ENCODE results near the gene PABPC1L.

PABPC1L gene

DNA sequence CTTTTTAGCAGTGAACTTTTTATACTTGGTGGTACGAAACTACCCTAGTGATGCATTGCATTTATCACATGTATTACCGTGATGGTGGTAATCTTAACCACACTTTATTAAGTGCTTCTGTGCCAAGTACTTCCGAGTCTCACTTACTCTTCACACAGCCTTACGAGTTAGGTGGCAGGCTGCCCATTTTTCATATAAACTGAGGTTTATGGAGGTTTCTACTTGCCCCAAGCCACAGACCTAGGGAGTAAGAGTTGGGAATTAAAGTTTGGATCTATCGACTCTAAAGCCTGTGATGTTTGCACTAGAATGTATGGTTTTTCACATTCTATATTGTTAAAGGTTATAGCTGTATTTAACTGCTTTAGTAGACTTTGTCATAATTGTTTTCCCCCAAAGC is 5.5 kb upstream of the PABPC1L start:
- DNase-seq (ENCODE audit: low read depth): no peak
- TF ChIP-seq, protein P1, sequence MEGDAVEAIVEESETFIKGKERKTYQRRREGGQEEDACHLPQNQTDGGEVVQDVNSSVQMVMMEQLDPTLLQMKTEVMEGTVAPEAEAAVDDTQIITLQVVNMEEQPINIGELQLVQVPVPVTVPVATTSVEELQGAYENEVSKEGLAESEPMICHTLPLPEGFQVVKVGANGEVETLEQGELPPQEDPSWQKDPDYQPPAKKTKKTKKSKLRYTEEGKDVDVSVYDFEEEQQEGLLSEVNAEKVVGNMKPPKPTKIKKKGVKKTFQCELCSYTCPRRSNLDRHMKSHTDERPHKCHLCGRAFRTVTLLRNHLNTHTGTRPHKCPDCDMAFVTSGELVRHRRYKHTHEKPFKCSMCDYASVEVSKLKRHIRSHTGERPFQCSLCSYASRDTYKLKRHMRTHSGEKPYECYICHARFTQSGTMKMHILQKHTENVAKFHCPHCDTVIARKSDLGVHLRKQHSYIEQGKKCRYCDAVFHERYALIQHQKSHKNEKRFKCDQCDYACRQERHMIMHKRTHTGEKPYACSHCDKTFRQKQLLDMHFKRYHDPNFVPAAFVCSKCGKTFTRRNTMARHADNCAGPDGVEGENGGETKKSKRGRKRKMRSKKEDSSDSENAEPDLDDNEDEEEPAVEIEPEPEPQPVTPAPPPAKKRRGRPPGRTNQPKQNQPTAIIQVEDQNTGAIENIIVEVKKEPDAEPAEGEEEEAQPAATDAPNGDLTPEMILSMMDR (conservative IDR thresholded peaks at IDR 0.05; ENCODE audit: low read depth, low read length): no peak
- no peak overlapping the region for H3K4me3 ChIP-seq (ENCODE audit: low read length)

DNA sequence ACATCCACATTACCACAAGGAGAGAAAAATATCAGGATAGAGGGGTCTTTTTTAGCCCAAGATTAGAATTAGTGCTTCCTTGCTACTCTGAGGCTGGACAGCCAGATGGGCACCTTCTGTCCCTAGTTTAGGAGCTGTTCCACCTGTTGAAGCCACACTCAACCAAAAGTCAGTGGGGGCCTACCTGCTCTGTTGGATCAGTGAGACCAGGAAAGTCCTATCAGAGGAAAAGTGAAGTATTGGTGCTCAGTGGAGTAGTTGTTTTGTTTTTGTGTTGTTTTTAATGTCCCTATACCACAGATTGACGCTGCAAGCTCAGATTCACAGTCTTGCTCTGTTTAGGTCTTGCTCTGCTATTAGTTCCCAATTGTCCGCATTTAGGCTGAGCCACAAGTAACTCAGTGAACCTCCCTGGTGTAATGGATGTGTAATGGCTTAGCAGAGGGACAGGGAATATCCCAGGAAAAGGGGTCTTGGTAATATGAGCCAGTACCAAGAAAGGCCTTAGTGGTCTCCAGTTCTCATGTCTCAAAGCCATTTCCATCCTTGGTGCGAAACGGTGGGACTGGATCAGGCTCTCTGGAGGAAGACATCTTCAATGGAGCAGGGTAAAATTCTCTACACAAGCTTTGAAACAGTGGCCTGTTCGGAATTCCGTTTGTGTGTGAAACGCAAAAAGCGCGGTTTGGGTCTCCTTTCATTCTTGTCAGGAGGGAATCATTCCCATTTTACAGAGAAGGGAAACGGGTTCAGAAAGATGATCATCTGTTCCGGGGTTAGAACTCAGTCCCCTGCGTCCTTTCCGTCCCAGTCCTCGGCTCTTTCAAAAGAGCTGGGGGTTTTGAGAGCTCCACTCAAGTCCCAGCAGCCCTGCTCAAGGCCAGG is 631 bp upstream of the PABPC1L start:
- DNase-seq (ENCODE audit: low read depth): no peak
- TF ChIP-seq, protein P1 (conservative IDR thresholded peaks at IDR 0.05; ENCODE audit: low read depth, low read length): no peak
- peak overlapping the region; percentile 75 for H3K4me3 ChIP-seq (ENCODE audit: low read length)

DNA sequence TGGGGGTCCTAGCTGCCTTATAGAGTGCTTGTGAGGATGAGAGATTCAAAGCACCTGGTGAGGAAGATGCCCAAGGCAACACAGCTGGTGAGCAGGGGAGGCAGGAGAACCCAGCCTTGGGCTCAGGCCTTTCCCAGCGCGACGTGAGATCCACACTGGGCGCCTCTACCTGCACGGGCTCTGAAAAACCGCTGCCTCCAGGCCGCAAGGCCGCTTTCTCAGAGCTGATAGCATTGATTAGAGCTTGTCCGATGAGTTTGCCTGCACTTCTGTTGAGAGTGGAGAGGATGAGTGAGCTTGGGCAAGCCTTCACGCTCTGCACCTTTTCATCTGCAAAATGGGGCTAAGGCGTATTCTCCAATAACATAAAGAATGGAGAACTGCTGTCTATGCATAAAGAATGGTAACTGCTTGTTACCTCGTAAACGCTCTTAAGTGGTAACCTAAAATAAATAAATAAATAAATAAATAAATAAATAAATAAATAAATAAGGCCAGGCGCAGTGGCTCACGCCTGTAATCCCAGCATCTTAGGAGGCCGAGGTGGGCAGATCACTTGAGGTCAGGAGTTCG is 916 bp downstream of the PABPC1L start:
- TF ChIP-seq, protein P1 (conservative IDR thresholded peaks at IDR 0.05; ENCODE audit: low read depth, low read length): no peak
- DNase-seq (ENCODE audit: low read depth): no peak
- peak overlapping the region; percentile 75 for H3K4me3 ChIP-seq (ENCODE audit: low read length)

DNA sequence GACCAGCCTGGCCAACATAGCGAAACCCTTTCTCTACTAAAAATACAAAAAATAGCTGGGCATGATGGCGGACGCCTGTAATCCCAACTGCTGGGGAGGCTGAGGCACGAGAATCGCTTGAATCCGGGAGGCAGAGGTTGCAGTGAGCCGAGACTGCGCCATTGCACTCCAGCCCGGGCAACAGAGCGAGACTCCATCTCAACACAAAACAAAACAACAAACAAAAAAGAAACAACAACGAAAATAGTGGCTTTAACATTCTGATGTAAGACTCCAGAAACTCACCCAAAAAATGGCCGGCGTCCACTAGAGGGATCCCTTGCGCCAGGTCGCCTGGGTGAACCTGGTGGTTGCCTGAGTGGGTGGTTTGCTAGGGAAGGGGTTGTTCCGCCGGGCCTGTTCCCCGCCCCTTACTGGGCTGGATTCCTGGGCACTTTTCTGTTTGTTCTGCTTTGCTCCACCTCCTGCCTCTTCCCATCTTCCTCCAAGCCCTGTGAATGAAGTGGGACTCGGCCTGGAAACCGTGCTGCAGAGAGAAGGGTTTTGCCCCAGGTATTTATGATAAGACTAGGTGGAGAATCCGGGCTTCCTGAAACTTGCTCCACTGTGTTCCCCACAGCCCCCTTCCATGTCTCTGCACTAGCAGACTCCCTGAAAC is 1.5 kb downstream of the PABPC1L start:
- no peak for DNase-seq (ENCODE audit: low read depth)

DNA sequence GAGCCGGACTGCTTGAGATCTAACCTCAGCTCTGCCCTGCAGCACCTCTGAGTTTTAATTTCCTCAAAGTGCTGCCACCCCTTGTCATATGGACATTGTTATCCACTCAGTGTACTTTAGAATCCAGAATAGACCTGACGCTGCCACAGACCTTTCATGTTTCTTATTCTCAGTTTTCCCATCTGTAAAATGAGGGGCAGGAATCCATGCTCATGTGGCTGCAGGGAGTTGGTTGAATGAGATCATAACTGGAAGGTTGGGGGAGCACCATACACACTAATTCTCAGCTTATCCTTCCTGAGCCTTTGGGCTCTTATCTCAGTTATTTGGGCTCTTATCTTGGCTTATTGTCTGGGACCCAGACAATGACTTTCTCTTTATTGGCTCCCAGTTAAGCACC is 2.3 kb downstream of the PABPC1L start:
- TF ChIP-seq, protein P1 (conservative IDR thresholded peaks at IDR 0.05; ENCODE audit: low read depth, low read length): no peak
- no peak for DNase-seq (ENCODE audit: low read depth)
- no peak overlapping the region for H3K4me3 ChIP-seq (ENCODE audit: low read length)

More for the DNA sequence above, 1.5 kb downstream of the PABPC1L start:
- TF ChIP-seq, protein P1 (conservative IDR thresholded peaks at IDR 0.05; ENCODE audit: low read depth, low read length): peak; percentile 63
- H3K4me3 ChIP-seq (ENCODE audit: low read length): no peak overlapping the region

DNA sequence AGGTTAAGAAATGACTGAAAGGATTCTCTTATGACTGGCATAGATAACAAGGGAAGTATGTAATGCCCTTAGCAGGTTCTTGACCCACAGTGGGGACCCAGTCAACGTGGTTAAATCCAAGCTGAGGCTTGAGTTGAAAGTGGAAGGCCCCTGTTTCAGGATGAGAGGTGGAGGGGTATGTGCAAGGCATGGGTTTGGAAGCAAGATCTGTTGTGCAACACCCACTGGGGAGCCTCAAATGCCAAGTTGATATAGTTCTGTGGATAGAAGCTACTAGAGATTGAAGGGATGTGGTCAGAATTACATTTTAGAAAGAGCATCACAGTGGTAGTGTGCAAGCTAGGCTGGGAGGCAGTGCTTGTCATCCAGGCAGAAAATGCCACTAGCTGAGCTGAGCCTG is 5.1 kb downstream of the PABPC1L start:
- no peak for DNase-seq (ENCODE audit: low read depth)
- no peak overlapping the region for H3K4me3 ChIP-seq (ENCODE audit: low read length)
- TF ChIP-seq, protein P1 (conservative IDR thresholded peaks at IDR 0.05; ENCODE audit: low read depth, low read length): no peak

Measured in retinal pigment epithelial cell (primary cell).